ENCODE results near the gene TCF7L2.
A peak's percentile ranks its signal among the peaks of the same experiment; 100 is the strongest.

The TCF7L2 gene

DNA sequence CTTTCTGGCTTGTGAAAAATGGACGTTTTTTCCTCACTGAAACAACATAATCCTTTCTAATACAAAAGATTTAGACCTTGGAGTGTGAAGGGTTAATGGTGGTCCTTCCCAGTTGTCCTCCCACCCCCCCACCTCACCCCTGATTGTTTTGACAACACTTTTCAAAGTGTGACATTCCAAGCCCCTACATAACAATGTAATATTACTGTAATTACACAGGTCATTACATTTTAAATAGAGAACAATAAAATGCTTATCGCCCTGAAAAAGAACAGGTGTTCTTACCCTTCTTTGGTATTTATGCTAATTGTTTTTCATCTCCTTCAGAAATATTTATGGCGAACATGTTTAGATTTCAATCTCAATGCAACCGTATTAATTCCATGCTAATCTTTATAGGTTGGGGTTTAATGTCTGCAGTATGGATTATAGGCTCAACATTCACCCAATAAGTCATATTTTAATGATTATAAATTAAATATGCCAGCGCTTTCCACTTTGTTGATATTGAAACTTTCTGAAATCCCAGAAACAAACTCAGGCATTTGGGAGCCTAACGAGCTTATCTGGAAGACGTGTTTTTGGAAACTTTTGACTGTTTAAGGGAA is 5.0 kb downstream of the TCF7L2 start:
- H3K4me3 ChIP-seq (replicated peaks; ENCODE audit: insufficient read depth, low read length), result no peak overlapping the region
- no peak for TF ChIP-seq GABPA (IDR thresholded peaks at IDR 0.05; ENCODE audit: low read depth)
- no peak for TF ChIP-seq CTCF (IDR thresholded peaks at IDR 0.05; ENCODE audit: insufficient read depth, low read length)
- TF ChIP-seq REST (IDR thresholded peaks at IDR 0.05; ENCODE audit: insufficient replicate concordance, low read depth), result no peak
- no peak for TF ChIP-seq POLR2AphosphoS5 (IDR thresholded peaks at IDR 0.05; ENCODE audit: low read depth)
- TF ChIP-seq SPI1 (IDR thresholded peaks at IDR 0.05; ENCODE audit: borderline replicate concordance, low read depth), result no peak
- no peak overlapping the region for H3K27ac ChIP-seq (replicated peaks)
- DNase-seq (ENCODE audit: low read depth in 1 of 2, low spot score in 1 of 2), result no peak
- no peaks in the 10 kb centered on the region for H3K27me3 ChIP-seq (ENCODE audit: insufficient read depth, poor library complexity, severe bottlenecking)

DNA sequence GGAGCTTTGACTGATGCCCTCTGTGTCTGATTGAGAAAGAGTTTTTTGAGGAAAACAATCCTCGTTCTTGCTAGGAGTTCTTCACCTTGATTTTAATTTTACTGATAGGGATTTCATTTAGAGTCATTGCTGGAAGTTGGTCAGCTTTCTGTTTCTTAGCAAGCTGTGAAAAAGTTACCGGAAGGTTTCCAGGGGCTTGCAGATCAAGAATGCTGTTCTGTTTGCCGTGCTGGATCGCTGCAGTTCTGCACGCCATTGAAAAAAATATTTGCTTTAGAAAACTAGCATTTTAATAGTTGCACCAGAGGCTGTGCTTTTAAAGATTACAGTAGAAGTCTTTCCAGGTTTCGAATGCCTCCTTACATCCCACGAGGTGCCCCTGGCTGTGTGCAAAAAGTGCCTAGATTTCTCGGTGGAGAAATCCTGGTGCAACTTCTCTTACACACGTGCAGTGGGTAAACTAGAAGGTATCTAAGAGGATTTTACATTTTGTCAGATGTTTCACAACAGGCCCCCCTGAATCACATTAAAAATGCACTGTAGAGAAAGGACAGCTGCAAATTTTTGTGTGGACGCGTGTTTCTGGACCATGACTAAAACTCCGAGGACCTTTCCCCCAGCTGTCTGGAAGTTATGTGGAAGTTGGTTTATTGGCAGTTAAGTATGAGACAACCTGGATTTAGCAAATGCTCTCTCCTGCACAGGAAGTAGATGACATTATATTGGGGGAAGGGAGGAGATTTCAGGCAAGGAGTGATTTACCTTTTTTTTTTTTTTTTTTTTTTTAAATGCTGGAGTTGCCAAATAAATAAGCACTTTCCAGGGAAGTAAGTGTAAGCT is 5.8 kb downstream of the TCF7L2 start:
- peak in 1 of 2 experiments; percentile 48 for DNase-seq (ENCODE audit: low read depth in 1 of 2, low spot score in 1 of 2)
- peak overlapping the region; percentile 36; the same call in 1 of the 2 replicates for H3K27ac ChIP-seq (replicated peaks)
- H3K27me3 ChIP-seq (ENCODE audit: insufficient read depth, poor library complexity, severe bottlenecking), result no peaks in the 10 kb centered on the region
- H3K4me3 ChIP-seq (replicated peaks; ENCODE audit: insufficient read depth, low read length), result no peak overlapping the region
- TF ChIP-seq SPI1 (IDR thresholded peaks at IDR 0.05; ENCODE audit: borderline replicate concordance, low read depth) (no peak), REST (IDR thresholded peaks at IDR 0.05; ENCODE audit: insufficient replicate concordance, low read depth) (no peak), GABPA (IDR thresholded peaks at IDR 0.05; ENCODE audit: low read depth) (no peak), CTCF (IDR thresholded peaks at IDR 0.05; ENCODE audit: insufficient read depth, low read length) (no peak), POLR2AphosphoS5 (IDR thresholded peaks at IDR 0.05; ENCODE audit: low read depth) (no peak)

- no peak overlapping the region for H3K27ac ChIP-seq (replicated peaks)
- H3K4me3 ChIP-seq (replicated peaks; ENCODE audit: insufficient read depth, low read length), result no peak overlapping the region
- no peak for DNase-seq (ENCODE audit: low read depth in 1 of 2, low spot score in 1 of 2)
- no peaks in the 10 kb centered on the region for H3K27me3 ChIP-seq (ENCODE audit: insufficient read depth, poor library complexity, severe bottlenecking)
- no peak for TF ChIP-seq REST (IDR thresholded peaks at IDR 0.05; ENCODE audit: insufficient replicate concordance, low read depth)
- TF ChIP-seq GABPA (IDR thresholded peaks at IDR 0.05; ENCODE audit: low read depth), result no peak
- no peak for TF ChIP-seq SPI1 (IDR thresholded peaks at IDR 0.05; ENCODE audit: borderline replicate concordance, low read depth)
- no peak for TF ChIP-seq CTCF (IDR thresholded peaks at IDR 0.05; ENCODE audit: insufficient read depth, low read length)
- TF ChIP-seq POLR2AphosphoS5 (IDR thresholded peaks at IDR 0.05; ENCODE audit: low read depth), result no peak
Measured at GRCh38 chr10:112956631-112957350, 6.7 kb downstream of the TCF7L2 start.
